H1 (cell line): Measurements from ENCODE around the gene CAMK2G. TPM values are rescaled to one million over a fixed set of nuclear protein-coding genes. Genes with fewer than 3 reads are reported as not detected.

Source experiments
- CTCF ChIA-PET: fragments of 300-600 bp; sonication (Branson Sonifier 250); formaldehyde crosslinking; loops from one replicate; lab custom pipeline; 2021; ENCODE audit not compliant: partially characterized antibody; lab: Charles Lee
- POLR2A ChIA-PET: fragments of 300-600 bp; sonication (Branson Sonifier 250); formaldehyde crosslinking; loops from one replicate; lab custom pipeline; 2021; ENCODE audit warnings: inconsistent platforms; ENCODE audit not compliant: partially characterized antibody; lab: Charles Lee
- DNase-seq, 2 experiments: peaks; one replicate each; pipeline versions ENCODE4 v3.0.0 to v3.0.0-alpha.2; 2010 to 2022; ENCODE audit warnings: low spot score in 2 of 2, low read depth in 1 of 2, mixed read lengths in 1 of 2
- FAIRE-seq: peaks from 2 replicates; lab custom pipeline; 2011; peaks lifted over from hg19 to GRCh38; lab: Jason Lieb, UNC
- H2AFZ ChIP-seq: 2 replicates; pipeline ENCODE4 v1.8.1; 2012; ENCODE audit warnings: low read length, inconsistent platforms
- H2AK5ac ChIP-seq: 2 replicates; pipeline ENCODE4 v1.6.1; 2013; ENCODE audit warnings: low read depth, low read length
- H2BK120ac ChIP-seq: replicated peaks from 2 replicates; pipeline ENCODE3; 2013; ENCODE audit warnings: low read depth, low read length, inconsistent platforms
- H2BK12ac ChIP-seq: 2 replicates; pipeline ENCODE4 v1.6.1; 2013; ENCODE audit warnings: low read depth, low read length
- H2BK15ac ChIP-seq: 2 replicates; pipeline ENCODE4 v1.6.1; 2013; ENCODE audit warnings: low read length
- H2BK20ac ChIP-seq: 2 replicates; pipeline ENCODE4 v1.6.1; 2013; ENCODE audit warnings: low read length
- H2BK5ac ChIP-seq: 2 replicates; pipeline ENCODE4 v1.6.1; 2013; ENCODE audit warnings: low read depth, low read length
- H3K14ac ChIP-seq: 2 replicates; pipeline ENCODE4 v1.6.1; 2013; ENCODE audit warnings: inconsistent platforms; ENCODE audit not compliant: insufficient read length
- H3K18ac ChIP-seq: 2 replicates; pipeline ENCODE4 v1.6.1; 2013; ENCODE audit warnings: low read length; ENCODE audit errors: extremely low read depth
- H3K23ac ChIP-seq: 2 replicates; pipeline ENCODE4 v1.6.1; 2013; ENCODE audit warnings: inconsistent platforms; ENCODE audit not compliant: insufficient read length
- H3K23me2 ChIP-seq: 2 replicates; pipeline ENCODE4 v1.6.1; 2013; ENCODE audit warnings: low read depth, low read length
- H3K27ac ChIP-seq: 2 replicates; pipeline ENCODE4 v1.6.1; 2011; ENCODE audit warnings: low read depth, low read length, inconsistent platforms
- H3K27me3 ChIP-seq, 4 experiments: replicated peaks in 1 of 4; 1 replicate in 1 of 4; 2 replicates in 3 of 4; pipeline versions ENCODE4 v1.6.1 to v1.8.1; 2011 to 2013; ENCODE audit warnings: low read length in 3 of 4, mild to moderate bottlenecking in 3 of 4, inconsistent platforms in 2 of 4, mixed read lengths in 2 of 4, moderate library complexity in 1 of 4; ENCODE audit not compliant: control insufficient read depth in 3 of 4, insufficient read depth in 3 of 4; ENCODE audit errors: extremely low read depth in 1 of 4
- H3K36me3 ChIP-seq, 4 experiments: 2 replicates each; pipeline versions ENCODE4 v1.6.1 to v1.8.1; 2011 to 2013; ENCODE audit warnings: mild to moderate bottlenecking in 4 of 4, low read length in 3 of 4, moderate library complexity in 2 of 4, control low read depth in 1 of 4, inconsistent platforms in 1 of 4; ENCODE audit not compliant: insufficient read depth in 4 of 4, control insufficient read depth in 2 of 4
- H3K4ac ChIP-seq: replicated peaks from 2 replicates; pipeline ENCODE3; 2013; ENCODE audit warnings: low read length, low read depth, mixed read lengths, inconsistent platforms; ENCODE audit not compliant: insufficient read length
- H3K4me1 ChIP-seq, 4 experiments: replicated peaks in 1 of 4; 1 replicate in 1 of 4; 2 replicates in 3 of 4; pipeline versions ENCODE4 v1.6.1 to v1.8.1; 2011 to 2013; ENCODE audit warnings: low read length in 3 of 4, inconsistent platforms in 2 of 4, mixed read lengths in 1 of 4; ENCODE audit not compliant: insufficient read depth in 4 of 4, control insufficient read depth in 3 of 4
- H3K4me2 ChIP-seq, 2 experiments: 2 replicates each; pipeline versions ENCODE4 v1.6.1 to v1.8.1; 2011 to 2013; ENCODE audit warnings: low read depth in 2 of 2, low read length in 2 of 2, control low read depth in 1 of 2, inconsistent platforms in 1 of 2, mild to moderate bottlenecking in 1 of 2; ENCODE audit not compliant: insufficient read depth in 1 of 2
- H3K4me3 ChIP-seq, 4 experiments: fragments of 200-600, 300-600 bp in 1 of 4; sonication (generic), shearing (Covaris generic), sonication (Bioruptor Twin) in 1 of 4; 2 replicates each; pipeline versions ENCODE4 v1.5.1 to v1.8.1; 2011 to 2016; ENCODE audit warnings: low read length in 4 of 4, low read depth in 3 of 4, control low read depth in 2 of 4, inconsistent platforms in 2 of 4, mild to moderate bottlenecking in 2 of 4, mixed read lengths in 1 of 4, moderate library complexity in 1 of 4; ENCODE audit not compliant: insufficient read depth in 2 of 4; ENCODE audit errors: extremely low read depth in 1 of 4
- H3K56ac ChIP-seq: replicated peaks from 2 replicates; pipeline ENCODE3; 2013; ENCODE audit warnings: low read depth, mild to moderate bottlenecking, mixed read lengths, low read length, inconsistent platforms; ENCODE audit not compliant: insufficient read length
- H3K79me1 ChIP-seq: 2 replicates; pipeline ENCODE4 v1.6.1; 2013; ENCODE audit warnings: low read depth, low read length, control low read depth
- H3K79me2 ChIP-seq, 2 experiments: 2 replicates each; pipeline versions ENCODE4 v1.6.1 to v1.8.1; 2012 to 2013; ENCODE audit warnings: low read length in 2 of 2, mild to moderate bottlenecking in 2 of 2, inconsistent platforms in 1 of 2; ENCODE audit not compliant: insufficient read depth in 2 of 2, control insufficient read depth in 1 of 2
- H3K9ac ChIP-seq, 4 experiments: replicated peaks in 1 of 4; 1 replicate in 1 of 4; 2 replicates in 3 of 4; pipeline versions ENCODE4 v1.6.1 to v1.8.1; 2011 to 2013; ENCODE audit warnings: low read depth in 3 of 4, low read length in 3 of 4, control low read depth in 2 of 4, mild to moderate bottlenecking in 2 of 4, moderate library complexity in 2 of 4, inconsistent platforms in 1 of 4; ENCODE audit errors: extremely low read depth in 1 of 4
- H3K9me3 ChIP-seq, 2 experiments: 2 replicates each; pipeline versions ENCODE4 v1.6.1 to v1.8.1; 2012 to 2013; ENCODE audit warnings: mild to moderate bottlenecking in 2 of 2, moderate library complexity in 2 of 2, control low read depth in 1 of 2, inconsistent platforms in 1 of 2, low read depth in 1 of 2, low read length in 1 of 2, mixed read lengths in 1 of 2; ENCODE audit not compliant: insufficient read depth in 2 of 2
- H4K20me1 ChIP-seq, 2 experiments: replicated peaks in 1 of 2; 2 replicates each; pipeline versions ENCODE3 to v1.8.1; 2011 to 2013; ENCODE audit warnings: inconsistent platforms in 2 of 2, low read length in 2 of 2, mild to moderate bottlenecking in 1 of 2; ENCODE audit not compliant: insufficient read depth in 2 of 2, control insufficient read depth in 1 of 2
- H4K5ac ChIP-seq: 2 replicates; pipeline ENCODE4 v1.6.1; 2013; ENCODE audit warnings: low read length, low read depth, mixed read lengths, inconsistent platforms; ENCODE audit not compliant: insufficient read length
- H4K8ac ChIP-seq: 2 replicates; pipeline ENCODE4 v1.8.0; 2013; ENCODE audit warnings: mild to moderate bottlenecking, moderate library complexity, low read length, inconsistent platforms; ENCODE audit not compliant: insufficient read depth; ENCODE audit errors: extremely low read depth
- H4K91ac ChIP-seq: replicated peaks from 2 replicates; pipeline ENCODE3; 2013; ENCODE audit warnings: low read length, mixed read lengths, inconsistent platforms; ENCODE audit not compliant: insufficient read length
- WGBS, 2 experiments: shearing (Covaris generic) in 1 of 2; methylation state at CpG; one replicate each; pipeline versions ENCODE4 v1.1.6 to v1.1.7; 2013 to 2015; ENCODE audit warnings: low lambda C conversion rate in 2 of 2, mixed read lengths in 2 of 2, inconsistent platforms in 1 of 2, low coverage in 1 of 2, missing lambda C conversion rate in 1 of 2; ENCODE audit not compliant: insufficient replicate concordance in 2 of 2, insufficient coverage in 1 of 2, insufficient read length in 1 of 2; ENCODE audit errors: extremely low coverage in 1 of 2, missing lambda C conversion rate in 1 of 2; 5-methylcytosine and 5-hydroxymethylcytosine counted together
- polyA plus RNA-seq, 7 experiments: library from polyadenylated mRNA; depleted of rRNA in 3 of 7; stranded (reverse) in 5 of 7; unstranded in 2 of 7; fragments of >200 nt in 5 of 7; fragments of 200-250 nt in 2 of 7; gene quantifications; 1 replicate in 5 of 7; 2 replicates in 1 of 7; 4 replicates in 1 of 7; pipeline versions ENCODE4 v1.2.1 to v1.2.3, GENCODE V29; 2011 to 2013; ENCODE audit warnings: missing spikeins in 2 of 7, mixed read lengths in 2 of 7
- total RNA-seq: library from RNA; stranded (reverse); fragmentation: NEBNext Ultra II Directional; extraction: Animal tissue kit (Norgen Biotek cat#: 25700); gene quantifications from 2 replicates; pipeline ENCODE4 v1.2.1, GENCODE V29; 2021

Gene CAMK2G
- total and polyA plus RNA-seq, 2 of the 8 experiments (the other 6 are each of a cell fraction or from before 2014, with no cell fraction given) = 28.9 to 31.7 TPM

DNA sequence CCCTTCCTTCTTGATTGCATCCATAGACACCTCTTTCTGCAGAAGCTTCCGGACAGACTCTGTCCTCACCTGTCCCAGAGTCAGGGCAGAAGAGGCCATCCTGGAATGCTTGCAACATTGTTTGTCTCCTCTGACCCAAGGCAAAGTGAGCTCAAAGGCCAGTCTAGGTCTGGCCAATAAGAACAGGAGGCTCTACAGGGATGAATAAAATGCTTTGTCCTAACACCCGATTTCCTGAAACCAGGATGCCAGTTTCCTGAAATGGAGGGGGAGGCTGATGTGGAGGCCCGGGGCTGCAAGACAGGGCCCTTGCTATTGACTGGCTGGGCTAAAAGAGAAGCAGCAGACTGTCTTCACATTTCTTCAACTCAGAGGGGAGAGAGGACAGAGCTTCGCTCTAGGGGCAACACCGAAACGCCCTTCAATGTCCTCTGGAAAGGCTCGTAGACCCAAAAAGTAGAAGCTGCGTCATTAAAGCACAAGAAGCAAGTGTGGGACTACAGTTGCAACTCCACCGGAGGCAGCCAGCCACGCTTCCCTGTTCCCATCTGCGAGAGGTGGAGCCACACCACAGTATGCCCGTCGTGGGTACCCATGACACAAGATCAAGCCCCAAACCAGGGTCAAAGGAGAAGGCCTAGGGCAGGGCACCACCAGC lies 33.8 kb downstream of the CAMK2G start:
- H2BK12ac ChIP-seq = no peak overlapping the region
- H4K5ac ChIP-seq = no peak overlapping the region
- H3K36me3 ChIP-seq = peaks cover 8 to 37% (median 22%) of the 10 kb centered on the region in 4 experiments; a peak in 6 of 8 replicates
- no peaks in the 10 kb centered on the region for H3K23me2 ChIP-seq
- no peaks in the 10 kb centered on the region for H3K4me1 ChIP-seq
- H2BK15ac ChIP-seq = no peak overlapping the region
- no peak overlapping the region for H3K56ac ChIP-seq
- H2BK20ac ChIP-seq = no peak overlapping the region
- no peaks in the 10 kb centered on the region for H3K79me1 ChIP-seq
- DNase-seq = no peak
- no peak overlapping the region for H3K4ac ChIP-seq
- peak overlapping the region; percentile 29; the same call in 1 of the 2 replicates for H4K8ac ChIP-seq
- CTCF ChIA-PET = interaction anchor here (0.8 to 20.8 kb wide), 9 partner anchors 8 to 105 kb away, joined by 3 to 209 read pairs (median 3); no protein-coding TSS in a partner anchor
- H3K9me3 ChIP-seq = no peaks in the 10 kb centered on the region
- 89% methylated on average over 13 of the region's 13 CpGs; no CpG with 5 or more reads in 1 of the 2 experiments for WGBS, 2 experiments
- peaks cover 0 to 9% of the 10 kb centered on the region in 2 experiments for H4K20me1 ChIP-seq
- POLR2A ChIA-PET = interaction anchor here (1.6 kb wide), 1 partner anchor 10 kb away, joined by 3 read pairs; no protein-coding TSS in a partner anchor
- no peak overlapping the region; the same call in 1 of the 2 replicates for H3K27ac ChIP-seq
- H3K23ac ChIP-seq = no peak overlapping the region
- H3K27me3 ChIP-seq = no peaks in the 10 kb centered on the region
- H4K91ac ChIP-seq = no peak overlapping the region
- FAIRE-seq = no peak
- no peak overlapping the region for H3K14ac ChIP-seq
- no peak overlapping the region for H2AFZ ChIP-seq
- H3K4me2 ChIP-seq = no peak overlapping the region
- H2AK5ac ChIP-seq = no peak overlapping the region
- H3K9ac ChIP-seq = no peak overlapping the region
- H3K18ac ChIP-seq = no peak overlapping the region
- no peaks in the 10 kb centered on the region for H3K79me2 ChIP-seq
- H2BK5ac ChIP-seq = no peak overlapping the region
- no peak overlapping the region for H2BK120ac ChIP-seq
- no peak overlapping the region for H3K4me3 ChIP-seq
